OCI-LY7 (cell line): ENCODE measurements around the gene SDC3. TPM values are rescaled to one million over a fixed set of nuclear protein-coding genes. Genes with fewer than 3 reads are reported as not detected.

Source experiments
- BruUV-seq: library from RNA; stranded (reverse); fragments of 400-500 nt; replicated peaks from 2 replicates; lab custom pipeline; 2021; lab: Mats Ljungman, UMichigan
- CTCF ChIA-PET: fragments of 300-600 bp; sonication (Branson Sonifier 250); formaldehyde crosslinking; loops from one replicate; lab custom pipeline; 2022; ENCODE audit warnings: antibody characterized with exemption; ENCODE audit not compliant: unreplicated experiment; lab: Charles Lee
- POLR2A ChIA-PET: fragments of 300-600 bp; sonication (Branson Sonifier 250); formaldehyde crosslinking; loops from one replicate; lab custom pipeline; 2022; ENCODE audit warnings: antibody characterized with exemption; lab: Charles Lee
- DNase-seq: peaks from one replicate; pipeline ENCODE4 v3.0.0-alpha.2; 2015; ENCODE audit warnings: low spot score
- H2AFZ ChIP-seq: fragments of 200-600 bp; sonication (generic), shearing (Covaris generic); 2 replicates; pipeline ENCODE4 v1.6.1; 2014; ENCODE audit warnings: mild to moderate bottlenecking, antibody characterized with exemption, low read length, moderate library complexity
- H3K27ac ChIP-seq: fragments of 200-600 bp; sonication (generic); 2 replicates; pipeline ENCODE4 v1.5.1; 2014; ENCODE audit warnings: mixed run types, low read depth, mild to moderate bottlenecking, moderate library complexity, low read length, inconsistent platforms; ENCODE audit not compliant: poor library complexity, severe bottlenecking
- H3K36me3 ChIP-seq: fragments of 200-600 bp; sonication (generic); 2 replicates; pipeline ENCODE4 v1.6.1; 2014; ENCODE audit warnings: mild to moderate bottlenecking, antibody characterized with exemption, low read length, moderate library complexity, mixed read lengths; ENCODE audit not compliant: insufficient read depth
- H3K4me1 ChIP-seq: fragments of 200-600 bp; sonication (generic); 2 replicates; pipeline ENCODE4 v1.5.1; 2014; ENCODE audit warnings: mild to moderate bottlenecking, low read length; ENCODE audit not compliant: insufficient read depth, poor library complexity, severe bottlenecking
- H3K4me2 ChIP-seq: fragments of 200-600 bp; sonication (generic); 2 replicates; pipeline ENCODE4 v1.6.1; 2014; ENCODE audit warnings: mild to moderate bottlenecking, low read length
- H3K4me3 ChIP-seq: fragments of 200-600 bp; sonication (generic); 2 replicates; pipeline ENCODE4 v1.5.1; 2014; ENCODE audit warnings: mild to moderate bottlenecking, low read depth, low read length; ENCODE audit not compliant: poor library complexity, severe bottlenecking
- H3K79me2 ChIP-seq: fragments of 200-600 bp; sonication (generic); 2 replicates; pipeline ENCODE4 v1.6.1; 2016; ENCODE audit warnings: low read depth, mild to moderate bottlenecking, low read length, moderate library complexity, mixed read lengths; ENCODE audit not compliant: insufficient read depth
- H3K9me2 ChIP-seq: fragments of 200-600 bp; sonication (generic); 2 replicates; pipeline ENCODE4 v1.6.1; 2016; ENCODE audit warnings: mild to moderate bottlenecking, low read length, mixed read lengths; ENCODE audit not compliant: insufficient read depth
- H3K9me3 ChIP-seq: fragments of 200-600 bp; sonication (generic); 2 replicates; pipeline ENCODE4 v1.6.1; 2014; ENCODE audit warnings: mild to moderate bottlenecking, mixed run types, low read length, mixed read lengths
- H4K20me1 ChIP-seq: fragments of 200-600 bp; sonication (generic); 2 replicates; pipeline ENCODE4 v1.6.1; 2014; ENCODE audit warnings: mild to moderate bottlenecking, antibody characterized with exemption, low read length, moderate library complexity, mixed read lengths; ENCODE audit not compliant: insufficient read depth
- CTCF ChIP-seq: fragments of 200-600 bp; sonication (generic); conservative IDR thresholded peaks from 2 replicates; pipeline ENCODE4 v1.5.1; 2014; ENCODE audit warnings: mild to moderate bottlenecking, antibody characterized with exemption, low read length, moderate library complexity, mixed read lengths
- EZH2phosphoT487 ChIP-seq: fragments of 200-600 bp; sonication (generic); IDR thresholded peaks from 2 replicates; pipeline ENCODE4 v1.6.1; 2018; ENCODE audit warnings: low read depth, borderline replicate concordance, mild to moderate bottlenecking, mixed run types, antibody characterized with exemption, low read length, moderate library complexity, mixed read lengths
- intact Hi-C: fragments of 100-400 bp; cut with micrococcal nuclease; formaldehyde crosslinking; loops from one replicate; pipeline ENCODE4 v1.10.0; 2022; ENCODE audit not compliant: unreplicated experiment
- total RNA-seq, 2 experiments: library from RNA; depleted of rRNA in 1 of 2; stranded (reverse); fragments of >200 nt in 1 of 2; shearing (Covaris generic) in 1 of 2; gene quantifications; 2 replicates each; pipeline ENCODE4 v1.2.3, GENCODE V29; 2014 to 2022

Gene SDC3
- total RNA-seq, 2 experiments from 2014 or later, result not detected

DNA sequence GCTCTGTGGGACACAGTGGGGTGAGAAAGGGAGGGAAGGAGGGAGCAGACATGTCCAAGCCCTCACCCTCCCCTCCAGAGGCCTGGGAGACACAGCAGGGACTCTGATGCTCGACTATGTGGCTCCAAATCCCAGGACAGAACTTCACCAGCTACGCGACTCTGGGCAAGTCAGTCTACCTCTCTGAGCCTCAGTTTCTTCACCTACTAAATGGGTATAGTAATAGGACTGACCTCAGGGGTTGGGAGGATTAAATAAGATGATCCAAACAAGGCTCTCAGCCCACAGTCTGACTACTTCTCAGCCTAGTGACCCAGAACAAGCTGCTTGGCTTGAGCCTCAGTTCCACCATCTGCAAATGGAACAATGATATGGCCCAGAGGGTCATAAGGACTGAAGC lies 19.6 kb downstream of the SDC3 start:
- Histone ChIP-seq H3K9me3 (no peaks in the 10 kb centered on the region), H3K4me2 (no peak overlapping the region), H3K4me1 (no peaks in the 10 kb centered on the region), H3K79me2 (no peaks in the 10 kb centered on the region), H3K9me2 (no peaks in the 10 kb centered on the region), H3K4me3 (no peak overlapping the region), H3K27ac (no peak overlapping the region), H3K36me3 (no peaks in the 10 kb centered on the region), H4K20me1 (no peaks in the 10 kb centered on the region), H2AFZ (no peak overlapping the region)
- CTCF ChIA-PET, result no interaction called here
- intact Hi-C loops, result no loop called here
- no TSS peak for BruUV-seq
- DNase-seq, result no peak
- TF ChIP-seq EZH2phosphoT487, result no peak
- no peak for TF ChIP-seq CTCF
- POLR2A ChIA-PET, result no interaction called here

GRCh38 chr1:30888391-30888790 lies 20.2 kb downstream of the SDC3 start:
- intact Hi-C loops, result no loop called here
- TF ChIP-seq EZH2phosphoT487, result no peak
- TF ChIP-seq CTCF, result no peak
- H3K4me2 ChIP-seq, result no peak overlapping the region
- H3K9me2 ChIP-seq, result no peaks in the 10 kb centered on the region
- no peaks in the 10 kb centered on the region for H3K9me3 ChIP-seq
- CTCF ChIA-PET, result no interaction called here
- H3K27ac ChIP-seq, result no peak overlapping the region
- H3K79me2 ChIP-seq, result no peaks in the 10 kb centered on the region
- no peak overlapping the region for H2AFZ ChIP-seq
- H3K4me1 ChIP-seq, result no peaks in the 10 kb centered on the region
- no TSS peak for BruUV-seq
- POLR2A ChIA-PET, result no interaction called here
- H4K20me1 ChIP-seq, result no peaks in the 10 kb centered on the region
- no peak for DNase-seq
- H3K36me3 ChIP-seq, result no peaks in the 10 kb centered on the region
- H3K4me3 ChIP-seq, result no peak overlapping the region

GRCh38 chr1:30887485-30888315 lies 20.9 kb downstream of the SDC3 start:
- POLR2A ChIA-PET, result no interaction called here
- CTCF ChIA-PET, result no interaction called here

More at GRCh38 chr1:30887485-30888315, 20.9 kb downstream of the SDC3 start:
- no peak overlapping the region for H3K4me3 ChIP-seq
- H3K9me2 ChIP-seq, result no peaks in the 10 kb centered on the region
- H4K20me1 ChIP-seq, result no peaks in the 10 kb centered on the region
- DNase-seq, result no peak
- no peaks in the 10 kb centered on the region for H3K36me3 ChIP-seq
- no peak overlapping the region for H3K27ac ChIP-seq
- TF ChIP-seq CTCF, result no peak
- TF ChIP-seq EZH2phosphoT487, result no peak
- H3K79me2 ChIP-seq, result no peaks in the 10 kb centered on the region
- no TSS peak for BruUV-seq
- no peak overlapping the region for H2AFZ ChIP-seq
- no peak overlapping the region for H3K4me2 ChIP-seq
- intact Hi-C loops, result no loop called here
- H3K9me3 ChIP-seq, result no peaks in the 10 kb centered on the region
- no peaks in the 10 kb centered on the region for H3K4me1 ChIP-seq
